Erythroblast (primary cell): Measurements from ENCODE around the gene PRDM15.

Experiments
- GATA1 ChIP-seq: IDR thresholded peaks from 2 replicates; pipeline ENCODE4 v1.6.1; 2011; ENCODE audit warnings: low read depth, mild to moderate bottlenecking, control low read depth, low read length, moderate library complexity
- POLR2A ChIP-seq: IDR thresholded peaks from 2 replicates; pipeline ENCODE4 v1.6.1; 2011; ENCODE audit warnings: mild to moderate bottlenecking, low read length

DNA sequence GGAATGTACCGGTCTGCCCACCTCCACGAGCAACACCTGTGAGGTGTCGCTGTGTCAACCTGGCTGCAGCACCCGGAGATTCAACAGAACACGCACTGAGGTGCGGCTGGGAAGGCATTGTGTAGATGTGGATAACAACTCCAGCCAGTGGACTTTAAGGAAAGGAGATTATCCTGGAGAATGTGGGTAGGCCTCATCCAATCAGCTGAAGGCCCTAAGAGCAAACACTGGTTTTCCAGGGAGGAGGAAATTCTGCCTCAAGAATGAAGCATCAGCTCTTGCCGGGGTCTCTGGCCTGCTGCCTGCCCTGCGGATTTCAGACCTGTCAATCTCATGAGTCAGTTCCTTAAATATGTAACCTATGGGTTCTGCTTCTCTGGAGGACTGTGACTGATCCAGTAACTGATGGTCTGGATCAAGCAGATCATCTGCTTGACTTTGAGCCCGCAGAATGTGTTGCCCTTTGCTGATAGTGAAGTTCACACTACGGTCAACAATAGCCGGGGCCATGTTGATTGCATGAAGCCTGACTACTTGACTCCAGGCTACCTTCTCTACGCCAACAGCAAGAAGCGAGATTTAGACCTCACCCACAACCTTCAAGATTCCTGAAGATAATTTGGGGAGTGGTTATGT is 15.9 kb upstream of the PRDM15 start:
- TF ChIP-seq POLR2A = no peak
- TF ChIP-seq GATA1 = no peak
